Glutamatergic neuron (in vitro differentiated cells): Measurements from ENCODE around the gene SAP30BP. TPM values are rescaled to one million over a fixed set of nuclear protein-coding genes. Genes with fewer than 3 reads are reported as not detected.

ENCODE experiments used
- DNase-seq: peaks from one replicate; pipeline ENCODE4 v3.0.0; 2022
- H3K27ac Mint-ChIP-seq: one replicate; pipeline ENCODE4 v1.8.0; 2020; ENCODE audit warnings: mild to moderate bottlenecking, mixed read lengths, inconsistent platforms; ENCODE audit not compliant: unreplicated experiment
- H3K27me3 Mint-ChIP-seq: one replicate; pipeline ENCODE4 v1.8.0; 2020; ENCODE audit warnings: mild to moderate bottlenecking, moderate library complexity, mixed read lengths, inconsistent platforms; ENCODE audit not compliant: unreplicated experiment
- H3K36me3 Mint-ChIP-seq: one replicate; pipeline ENCODE4 v1.8.0; 2020; ENCODE audit warnings: mild to moderate bottlenecking, mixed read lengths, inconsistent platforms; ENCODE audit not compliant: unreplicated experiment
- H3K4me1 Mint-ChIP-seq: one replicate; pipeline ENCODE4 v1.8.0; 2020; ENCODE audit warnings: mild to moderate bottlenecking, low read depth, mixed read lengths, inconsistent platforms; ENCODE audit not compliant: unreplicated experiment
- H3K4me3 Mint-ChIP-seq: one replicate; pipeline ENCODE4 v1.8.0; 2020; ENCODE audit warnings: mild to moderate bottlenecking, mixed read lengths, inconsistent platforms; ENCODE audit not compliant: unreplicated experiment
- H3K9me3 Mint-ChIP-seq: one replicate; pipeline ENCODE4 v1.8.0; 2020; ENCODE audit warnings: mild to moderate bottlenecking, moderate library complexity, mixed read lengths, inconsistent platforms; ENCODE audit not compliant: unreplicated experiment
- total RNA-seq: library from RNA; stranded (reverse); fragmentation: NEBNext Ultra II Directional; extraction: Animal tissue kit (Norgen Biotek cat#: 25700); gene quantifications from one replicate; pipeline ENCODE4 v1.2.1, GENCODE V29; 2021; ENCODE audit not compliant: unreplicated experiment
- TF ChIP-seq, protein P1 (sequence below): fragments of 200-600 bp; sonication (generic); IDR thresholded peaks from one replicate; pipeline ENCODE4 v1.5.0; 2021; ENCODE audit not compliant: partially characterized antibody, unreplicated experiment

Gene SAP30BP
- total RNA-seq, 1 donor from 2014 or later: 115 TPM

DNA sequence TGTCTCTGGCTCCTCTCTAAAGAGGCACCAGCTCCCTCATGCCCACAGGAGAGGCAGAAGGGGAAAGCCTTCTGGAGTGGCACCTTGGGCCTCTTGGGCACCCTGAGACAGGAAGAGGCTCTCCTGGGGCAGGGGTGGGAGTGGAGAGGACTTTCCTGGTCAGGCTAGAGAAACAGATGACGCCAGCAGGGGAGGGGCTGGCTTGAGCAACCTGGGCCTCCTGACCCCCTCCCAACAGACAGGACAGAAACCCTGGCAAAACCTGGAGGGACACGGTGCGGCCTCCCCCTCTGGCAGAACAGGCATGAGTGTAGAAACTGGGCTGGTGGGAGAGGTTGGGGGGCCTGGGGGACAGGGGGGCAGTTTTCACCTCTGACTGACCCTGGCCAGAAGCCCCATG is 27.8 kb upstream of the SAP30BP start:
- Mint-ChIP-seq H3K4me1 (peaks cover 16% of the 10 kb centered on the region), H3K27me3 (peaks cover 4% of the 10 kb centered on the region), H3K9me3 (peaks cover 2% of the 10 kb centered on the region), H3K27ac (no peak overlapping the region), H3K4me3 (no peak overlapping the region), H3K36me3 (no peaks in the 10 kb centered on the region)
- TF ChIP-seq, protein P1, sequence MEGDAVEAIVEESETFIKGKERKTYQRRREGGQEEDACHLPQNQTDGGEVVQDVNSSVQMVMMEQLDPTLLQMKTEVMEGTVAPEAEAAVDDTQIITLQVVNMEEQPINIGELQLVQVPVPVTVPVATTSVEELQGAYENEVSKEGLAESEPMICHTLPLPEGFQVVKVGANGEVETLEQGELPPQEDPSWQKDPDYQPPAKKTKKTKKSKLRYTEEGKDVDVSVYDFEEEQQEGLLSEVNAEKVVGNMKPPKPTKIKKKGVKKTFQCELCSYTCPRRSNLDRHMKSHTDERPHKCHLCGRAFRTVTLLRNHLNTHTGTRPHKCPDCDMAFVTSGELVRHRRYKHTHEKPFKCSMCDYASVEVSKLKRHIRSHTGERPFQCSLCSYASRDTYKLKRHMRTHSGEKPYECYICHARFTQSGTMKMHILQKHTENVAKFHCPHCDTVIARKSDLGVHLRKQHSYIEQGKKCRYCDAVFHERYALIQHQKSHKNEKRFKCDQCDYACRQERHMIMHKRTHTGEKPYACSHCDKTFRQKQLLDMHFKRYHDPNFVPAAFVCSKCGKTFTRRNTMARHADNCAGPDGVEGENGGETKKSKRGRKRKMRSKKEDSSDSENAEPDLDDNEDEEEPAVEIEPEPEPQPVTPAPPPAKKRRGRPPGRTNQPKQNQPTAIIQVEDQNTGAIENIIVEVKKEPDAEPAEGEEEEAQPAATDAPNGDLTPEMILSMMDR: no peak
- no peak for DNase-seq

DNA sequence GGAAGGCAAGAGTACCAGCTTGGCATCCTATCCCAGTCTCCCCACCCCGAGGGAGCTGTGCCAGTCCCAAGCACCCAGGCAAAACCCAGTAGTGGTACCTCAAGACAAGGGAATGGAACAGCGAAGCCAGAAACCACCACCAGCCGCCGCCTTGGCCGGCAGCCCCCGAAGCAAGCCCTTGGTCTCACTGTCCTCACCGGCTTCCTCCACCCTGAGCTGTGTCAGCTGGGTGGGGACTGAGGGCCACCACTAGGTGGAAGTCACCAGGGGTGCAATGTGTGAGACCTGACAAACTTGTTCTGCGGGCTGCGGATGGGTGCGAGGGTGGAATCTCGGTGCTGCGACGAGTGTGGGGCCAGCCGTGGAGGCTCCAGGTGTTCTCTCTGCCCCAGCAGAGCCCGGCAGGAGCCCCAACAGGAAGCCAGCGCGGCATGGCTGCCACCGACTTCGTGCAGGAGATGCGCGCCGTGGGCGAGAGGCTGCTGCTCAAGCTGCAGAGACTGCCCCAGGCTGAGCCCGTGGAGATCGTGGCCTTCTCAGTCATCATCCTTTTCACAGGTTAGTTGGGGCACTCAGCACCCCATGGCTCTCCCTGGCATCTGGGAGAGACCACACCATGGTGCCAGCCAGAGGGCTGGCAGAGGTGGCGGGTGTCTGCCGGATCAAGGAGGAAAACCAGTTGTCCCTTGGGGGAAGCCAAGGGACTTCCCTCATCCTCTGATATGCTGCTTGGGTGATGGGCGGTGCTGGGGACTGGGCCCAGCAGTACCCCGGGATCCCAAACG is 27.2 kb upstream of the SAP30BP start:
- Mint-ChIP-seq H3K36me3 (no peaks in the 10 kb centered on the region), H3K27me3 (peaks cover 4% of the 10 kb centered on the region)

DNA sequence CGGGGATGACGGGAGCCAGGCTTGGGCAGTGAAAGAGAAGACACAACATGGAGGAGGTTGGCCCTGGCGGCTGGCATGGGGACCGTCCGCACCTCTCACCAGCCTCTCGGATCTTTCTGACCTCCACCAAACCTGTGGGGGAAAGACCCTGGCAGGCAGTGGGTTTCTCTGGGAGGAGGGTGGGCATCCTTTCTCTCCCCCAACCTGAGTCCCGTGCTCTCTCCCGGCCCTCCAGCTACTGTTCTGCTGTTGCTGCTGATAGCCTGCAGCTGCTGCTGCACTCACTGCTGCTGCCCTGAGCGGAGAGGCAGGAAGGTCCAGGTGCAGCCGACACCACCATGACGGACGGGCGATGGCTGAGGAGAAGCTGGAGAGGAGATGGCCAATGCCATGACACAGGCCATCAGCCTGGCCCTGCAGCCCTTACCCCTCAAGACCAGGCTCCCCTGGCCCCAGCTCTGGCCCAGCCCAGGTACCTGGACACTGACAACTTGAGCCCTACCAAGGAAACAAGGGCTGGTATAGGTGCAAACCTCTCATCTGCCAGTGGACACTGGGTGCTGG is 26.5 kb upstream of the SAP30BP start:
- Mint-ChIP-seq H3K9me3 (peaks cover 3% of the 10 kb centered on the region), H3K27ac (no peak overlapping the region), H3K4me1 (peaks cover 8% of the 10 kb centered on the region), H3K4me3 (no peak overlapping the region), H3K36me3 (no peaks in the 10 kb centered on the region), H3K27me3 (peaks cover 4% of the 10 kb centered on the region)
- TF ChIP-seq, protein P1: no peak
- peak; percentile 16 for DNase-seq

More for the DNA sequence above, 27.2 kb upstream of the SAP30BP start:
- no peak overlapping the region for H3K27ac Mint-ChIP-seq
- peaks cover 2% of the 10 kb centered on the region for H3K9me3 Mint-ChIP-seq
- DNase-seq: peak; percentile 8
- peaks cover 9% of the 10 kb centered on the region for H3K4me1 Mint-ChIP-seq
- TF ChIP-seq, protein P1: no peak
- no peak overlapping the region for H3K4me3 Mint-ChIP-seq

DNA sequence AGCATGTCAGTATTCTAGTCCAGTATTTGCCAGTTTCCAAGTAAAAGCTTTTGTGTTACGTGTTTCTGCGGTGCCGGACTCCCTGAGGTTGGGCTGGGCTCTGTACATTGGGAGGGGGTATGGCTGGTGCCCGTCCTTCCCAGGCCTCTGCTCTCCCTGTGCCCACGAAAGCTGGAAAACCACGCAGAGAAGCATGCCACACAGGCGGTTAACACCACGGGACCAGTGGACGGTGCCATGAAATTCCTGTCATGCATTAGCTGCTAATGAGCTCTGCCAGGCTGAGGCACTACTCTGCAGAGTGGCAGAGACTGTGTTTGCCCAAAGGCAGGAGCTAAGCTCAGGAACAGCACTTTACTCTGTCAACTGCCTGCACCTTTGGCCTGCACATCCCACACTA is 25.8 kb upstream of the SAP30BP start:
- peaks cover 4% of the 10 kb centered on the region for H3K4me1 Mint-ChIP-seq
- H3K4me3 Mint-ChIP-seq: no peak overlapping the region
- peaks cover 4% of the 10 kb centered on the region for H3K27me3 Mint-ChIP-seq
- TF ChIP-seq, protein P1: no peak
- no peaks in the 10 kb centered on the region for H3K36me3 Mint-ChIP-seq
- peaks cover 4% of the 10 kb centered on the region for H3K9me3 Mint-ChIP-seq
- DNase-seq: peak; percentile 8
- no peak overlapping the region for H3K27ac Mint-ChIP-seq

DNA sequence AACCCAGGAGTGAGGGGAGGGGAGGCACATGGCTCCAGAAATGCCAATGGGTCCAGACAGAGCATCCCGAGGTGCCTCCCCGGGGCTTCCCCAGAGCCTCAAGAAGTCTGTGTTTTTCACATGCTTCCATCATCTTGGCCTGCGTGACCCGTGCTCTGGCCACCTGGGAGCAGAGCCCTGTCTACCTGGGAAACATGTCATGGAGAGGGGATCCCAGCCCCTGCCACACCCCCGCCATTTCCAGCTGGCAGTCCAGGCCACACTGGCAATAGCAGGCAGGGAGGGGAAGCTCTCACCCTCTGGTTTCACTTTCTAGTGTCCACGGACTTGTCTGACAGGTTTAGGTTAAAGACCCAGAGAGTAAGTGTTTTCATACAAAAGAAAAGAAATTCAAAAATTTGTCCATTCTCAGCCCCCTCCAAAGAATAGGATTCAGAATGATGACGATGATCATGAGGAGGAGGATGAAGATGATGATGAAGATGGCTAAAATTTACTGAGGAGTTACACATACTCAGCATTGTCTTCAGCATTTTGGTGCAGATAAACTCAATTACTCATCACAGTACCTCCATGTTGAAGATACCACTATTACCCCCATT is 24.9 kb upstream of the SAP30BP start:
- Mint-ChIP-seq H3K9me3 (peaks cover 4% of the 10 kb centered on the region), H3K36me3 (no peaks in the 10 kb centered on the region), H3K4me1 (no peaks in the 10 kb centered on the region), H3K4me3 (no peak overlapping the region), H3K27me3 (peaks cover 4% of the 10 kb centered on the region), H3K27ac (no peak overlapping the region)
- TF ChIP-seq, protein P1: no peak
- DNase-seq: no peak
